Panc1 (cell line): ENCODE results near the gene RALGPS1. TPM values are rescaled to one million over a fixed set of nuclear protein-coding genes. Genes with fewer than 3 reads are reported as not detected.

ENCODE experiments used
- ATAC-seq: fragments of 200-7000 bp; cut with Tn5 transposase; 2 replicates; pipeline ENCODE4 v1.9.1; 2020; ENCODE audit warnings: mild to moderate bottlenecking, moderate library complexity
- BruUV-seq: library from RNA; stranded (reverse); fragments of 400-500 nt; replicated peaks from 2 replicates; lab custom pipeline; 2021; lab: Mats Ljungman, UMichigan
- CTCF ChIA-PET: fragments of 300-600 bp; sonication (Branson Sonifier 250); formaldehyde crosslinking; loops from one replicate; lab custom pipeline; 2022; ENCODE audit warnings: antibody characterized with exemption; lab: Charles Lee
- POLR2A ChIA-PET: fragments of 300-600 bp; sonication (Branson Sonifier 250); formaldehyde crosslinking; loops from one replicate; lab custom pipeline; 2022; ENCODE audit warnings: antibody characterized with exemption; lab: Charles Lee
- DNase-seq: peaks from one replicate; pipeline ENCODE4 v3.0.0-alpha.2; 2010; ENCODE audit warnings: low read depth, low spot score
- H3K27ac ChIP-seq: 2 replicates; pipeline ENCODE4 v1.5.1; 2011; ENCODE audit warnings: mild to moderate bottlenecking, low read length, inconsistent platforms
- H3K27me3 ChIP-seq: fragments of 200-500 bp; sonication (Bioruptor generic); 2 replicates; pipeline ENCODE4 v1.6.0; 2014; ENCODE audit warnings: low read length, inconsistent platforms; ENCODE audit not compliant: control insufficient read depth, insufficient read depth
- H3K36me3 ChIP-seq: fragments of 200-500 bp; sonication (Bioruptor generic); 2 replicates; pipeline ENCODE4 v1.5.1; 2014; ENCODE audit warnings: inconsistent platforms, mild to moderate bottlenecking, low read length, moderate library complexity; ENCODE audit not compliant: control insufficient read depth, insufficient read depth
- H3K4me1 ChIP-seq: 2 replicates; pipeline ENCODE4 v1.5.1; 2011; ENCODE audit warnings: inconsistent platforms, mild to moderate bottlenecking, low read length, moderate library complexity; ENCODE audit not compliant: control insufficient read depth, insufficient read depth
- H3K4me3 ChIP-seq, 2 experiments: 2 replicates each; pipeline ENCODE4 v1.5.1; 2011 to 2012; ENCODE audit warnings: low read depth in 2 of 2, low read length in 2 of 2, mild to moderate bottlenecking in 2 of 2, inconsistent platforms in 1 of 2, moderate library complexity in 1 of 2
- H3K9me3 ChIP-seq: fragments of 200-500 bp; sonication (Bioruptor generic); 2 replicates; pipeline ENCODE4 v1.5.1; 2014; ENCODE audit warnings: low read depth, mild to moderate bottlenecking, inconsistent platforms, low read length, moderate library complexity; ENCODE audit not compliant: control insufficient read depth, insufficient read depth
- CTCF ChIP-seq: fragments of 450-650 bp; IDR thresholded peaks from 2 replicates; pipeline ENCODE4 v1.5.1; 2017; ENCODE audit warnings: mild to moderate bottlenecking
- POLR2AphosphoS5 ChIP-seq: IDR thresholded peaks from 2 replicates; pipeline ENCODE4 v1.6.1; 2012; ENCODE audit warnings: mild to moderate bottlenecking, low read depth, low read length, moderate library complexity
- REST ChIP-seq, 2 experiments: IDR thresholded peaks; 2 replicates each; pipeline ENCODE4 v1.6.1; 2011 to 2012; ENCODE audit warnings: low read depth in 2 of 2, control low read depth in 1 of 2, low read length in 1 of 2, mild to moderate bottlenecking in 1 of 2, moderate library complexity in 1 of 2; ENCODE audit not compliant: insufficient read depth in 1 of 2
- SIN3A ChIP-seq: IDR thresholded peaks from 2 replicates; pipeline ENCODE4 v1.6.1; 2012; ENCODE audit warnings: low read depth, mild to moderate bottlenecking, low read length, moderate library complexity, borderline replicate concordance; ENCODE audit not compliant: insufficient read depth
- TCF7L2 ChIP-seq: IDR thresholded peaks from 2 replicates; pipeline ENCODE4 v1.6.1; 2011; ENCODE audit warnings: mild to moderate bottlenecking, low read depth, low read length, inconsistent platforms
- in situ Hi-C: cut with HindIII; loops from 2 replicates; pipeline ENCODE4 v1.10.0; 2016; ENCODE audit warnings: low sequenced_read_pairs, low pct_unique_long_range_greater_than_20kb
- intact Hi-C: fragments of 100-400 bp; cut with micrococcal nuclease; formaldehyde crosslinking; loops from one replicate; pipeline ENCODE4 v1.10.0; 2022; ENCODE audit not compliant: unreplicated experiment
- total RNA-seq: library from RNA; stranded (reverse); gene quantifications from one replicate; pipeline ENCODE4 v1.2.1, GENCODE V29; 2021; ENCODE audit not compliant: unreplicated experiment

RALGPS1 gene
- total RNA-seq, 1 experiment from 2014 or later = 7.2 TPM

GRCh38 chr9:127029548-127029947 is 115.0 kb downstream of the RALGPS1 start:
- TF ChIP-seq SIN3A (no peak), TCF7L2 (no peak), CTCF (no peak), POLR2AphosphoS5 (no peak), REST (IDR thresholded peaks at IDR 0.05; ENCODE audit: insufficient read depth in 1 of 2, low read depth in 2 of 2, low read length in 1 of 2) (no peak)
- ChIA-PET CTCF (no interaction called here), POLR2A (no interaction called here)
- DNase-seq = no peak
- Histone ChIP-seq H3K9me3 (no peaks in the 10 kb centered on the region), H3K36me3 (no peaks in the 10 kb centered on the region), H3K4me3 (no peak overlapping the region), H3K27ac (no peak overlapping the region), H3K4me1 (no peaks in the 10 kb centered on the region), H3K27me3 (no peaks in the 10 kb centered on the region)
- intact Hi-C loops (no loop called here), in situ Hi-C loops (no loop called here)
- no TSS peak for BruUV-seq
- ATAC-seq = no peak

- DNase-seq (no peak), ATAC-seq (no peak)
- BruUV-seq = no TSS peak
- no peaks in the 10 kb centered on the region for H3K4me1 ChIP-seq
- H3K27me3 ChIP-seq = no peaks in the 10 kb centered on the region
- no peak overlapping the region for H3K4me3 ChIP-seq
- no peaks in the 10 kb centered on the region for H3K36me3 ChIP-seq
- H3K9me3 ChIP-seq = no peaks in the 10 kb centered on the region
- H3K27ac ChIP-seq = no peak overlapping the region
- intact Hi-C loops = no loop called here
- ChIA-PET CTCF (no interaction called here), POLR2A (no interaction called here)
- TF ChIP-seq SIN3A (no peak), POLR2AphosphoS5 (no peak), REST (IDR thresholded peaks at IDR 0.05; ENCODE audit: insufficient read depth in 1 of 2, low read depth in 2 of 2, low read length in 1 of 2) (no peak), CTCF (no peak), TCF7L2 (no peak)
- in situ Hi-C loops = no loop called here
Observed at GRCh38 chr9:127030814-127031740, 116.5 kb downstream of the RALGPS1 start.
